ENCODE data around the gene WWC1.
"Not testable (repeated sequence)": the region's sequence is repeated elsewhere in the genome, so short reads cannot be mapped to it uniquely, and the experiment has no call there.

WWC1 gene

DNA sequence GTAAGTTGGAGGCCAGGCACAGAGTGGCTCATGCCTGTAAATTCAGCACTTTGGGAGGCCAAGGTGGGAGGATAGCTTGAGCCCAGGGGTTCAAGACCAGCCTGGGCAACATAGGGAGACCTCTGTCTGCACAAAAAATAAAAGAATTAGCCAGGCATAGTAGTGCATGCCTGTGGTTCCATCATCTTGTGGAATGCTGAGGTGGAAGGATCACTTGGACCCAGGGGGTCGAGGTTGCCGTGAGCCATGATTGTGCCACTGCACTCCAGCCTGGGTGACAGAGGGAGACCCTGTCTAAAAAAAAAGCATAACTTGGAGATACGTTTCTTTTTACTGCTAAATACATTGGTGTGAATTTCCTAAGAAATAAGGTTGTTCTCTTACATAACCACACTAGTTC, 19.1 kb downstream of the WWC1 start:
- DNase-seq, result not testable (repeated sequence)

DNA sequence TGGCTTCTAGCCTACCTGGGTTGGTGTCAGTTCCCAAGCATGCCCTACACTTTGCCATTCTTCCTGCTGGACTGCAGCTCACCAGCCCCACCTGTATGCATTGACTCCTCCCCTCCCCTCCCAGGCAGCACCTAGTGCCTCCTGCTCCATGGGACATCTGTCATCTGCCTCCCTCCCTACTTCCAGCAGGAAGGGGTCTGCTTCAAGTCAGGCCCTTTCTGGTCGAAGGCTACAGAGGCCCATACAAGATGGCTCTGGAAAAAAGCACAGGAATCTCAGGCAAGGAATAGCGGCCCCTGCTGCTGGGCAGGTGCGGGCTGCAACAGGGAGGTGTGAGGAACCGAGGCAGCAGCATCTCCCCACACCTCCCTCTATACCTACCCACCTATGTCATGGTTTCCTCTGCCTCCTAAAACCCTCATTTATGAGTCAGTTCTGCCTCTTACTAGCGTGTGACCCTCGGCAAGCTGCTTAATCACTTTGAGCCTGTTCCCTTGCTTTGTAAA, 19.7 kb downstream of the WWC1 start:
- no peak for DNase-seq

DNA sequence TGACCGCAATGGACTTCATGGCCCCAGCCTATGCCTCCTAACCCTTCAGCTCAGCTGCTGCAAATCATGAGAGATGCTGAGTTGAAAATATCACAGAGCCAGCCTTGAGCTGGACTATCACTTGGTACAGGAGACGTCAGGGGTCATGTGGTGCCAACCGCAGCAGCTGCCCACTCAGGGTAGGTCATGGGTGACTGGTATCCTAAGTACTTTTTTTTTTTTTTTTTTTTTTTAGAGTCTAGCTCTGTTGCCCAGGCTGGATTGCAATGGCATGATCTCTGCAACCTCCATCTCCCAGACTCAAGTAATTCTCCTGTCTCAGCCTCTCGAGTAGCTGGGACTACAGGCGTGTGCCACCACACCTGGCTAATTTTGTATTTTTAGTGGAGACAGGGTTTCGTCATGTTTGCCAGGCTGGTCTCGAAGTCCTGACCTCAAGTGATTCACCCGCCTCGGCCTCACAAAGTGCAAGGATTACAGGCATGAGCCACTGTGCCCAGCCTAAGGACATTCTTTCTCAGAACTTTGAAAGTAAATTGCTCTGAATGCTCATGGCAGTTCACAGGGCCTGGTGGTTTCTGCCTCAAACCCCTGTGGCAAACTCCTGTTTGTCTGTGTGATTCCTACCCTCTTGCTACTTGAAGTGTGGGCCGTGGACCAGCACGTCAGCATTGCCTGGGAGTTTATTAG, 21.3 kb downstream of the WWC1 start:
- no peak for DNase-seq

DNA sequence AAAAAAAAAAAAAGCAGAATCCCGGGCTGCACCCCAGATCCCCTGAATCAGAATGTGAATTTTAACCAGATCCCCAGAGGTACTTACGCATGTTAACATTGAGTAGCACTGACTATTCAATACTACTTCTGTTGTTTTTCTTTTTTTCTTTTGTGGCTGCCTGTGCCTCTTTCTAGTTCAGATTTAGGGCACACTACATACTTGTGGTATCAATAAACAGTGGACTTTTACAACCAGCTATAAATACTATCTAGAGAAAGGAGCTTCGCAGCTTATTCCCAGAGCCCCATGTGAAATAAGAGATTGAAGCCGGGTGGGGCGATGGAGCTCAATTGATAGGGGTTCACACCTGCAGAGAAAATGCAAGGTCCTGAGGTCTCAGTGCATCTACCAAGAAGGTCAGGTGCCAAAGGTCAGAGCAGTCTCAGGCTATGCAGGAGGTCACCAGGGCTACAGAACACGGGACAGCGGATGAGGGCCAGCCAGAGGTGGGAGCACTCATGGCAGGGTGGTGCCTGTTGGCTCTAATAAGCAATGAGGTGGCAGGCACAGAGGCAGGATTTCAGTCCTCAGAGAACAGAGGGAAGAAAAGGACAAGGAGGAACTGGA, 22.3 kb downstream of the WWC1 start:
- DNase-seq, result no peak

- DNase-seq, result no peak
These were observed 23.4 kb downstream of the WWC1 start for GRCh38 chr5:168314735-168315411.

DNA sequence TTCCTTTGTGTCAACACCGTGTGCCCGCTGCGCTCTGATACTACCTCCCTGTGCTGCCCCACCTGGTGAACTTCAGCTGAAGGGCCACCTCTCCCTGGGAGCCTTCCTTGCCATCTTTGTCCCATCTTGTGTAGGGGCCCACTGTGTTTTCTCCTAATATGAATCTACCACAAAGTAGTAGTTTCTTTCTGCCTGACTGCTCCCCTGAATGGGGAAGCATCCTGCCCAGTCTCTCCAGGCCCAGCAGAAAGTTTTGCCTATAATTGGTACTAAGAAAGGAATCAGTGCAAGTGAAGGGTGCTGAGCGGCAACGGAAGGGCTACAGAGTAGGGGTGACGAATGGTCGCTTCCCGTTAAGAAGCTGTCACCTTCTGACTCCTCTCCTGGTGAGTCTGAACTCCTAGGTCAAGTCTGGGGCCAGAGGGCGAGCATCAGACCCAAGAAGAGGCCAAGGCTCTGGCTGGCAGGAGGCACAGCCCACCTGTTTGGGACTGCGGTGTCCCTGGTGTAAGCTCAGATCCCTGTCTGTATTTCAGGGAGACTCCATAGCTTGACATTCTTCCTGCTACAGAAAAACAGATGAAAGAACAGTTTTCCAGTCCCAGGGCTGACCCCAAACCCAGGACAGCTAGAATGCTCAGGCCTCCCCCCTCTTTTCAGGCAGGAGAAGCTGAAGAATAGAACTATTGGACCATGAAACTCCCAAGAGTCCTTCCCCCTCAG, 24.1 kb downstream of the WWC1 start:
- no peak for DNase-seq

DNA sequence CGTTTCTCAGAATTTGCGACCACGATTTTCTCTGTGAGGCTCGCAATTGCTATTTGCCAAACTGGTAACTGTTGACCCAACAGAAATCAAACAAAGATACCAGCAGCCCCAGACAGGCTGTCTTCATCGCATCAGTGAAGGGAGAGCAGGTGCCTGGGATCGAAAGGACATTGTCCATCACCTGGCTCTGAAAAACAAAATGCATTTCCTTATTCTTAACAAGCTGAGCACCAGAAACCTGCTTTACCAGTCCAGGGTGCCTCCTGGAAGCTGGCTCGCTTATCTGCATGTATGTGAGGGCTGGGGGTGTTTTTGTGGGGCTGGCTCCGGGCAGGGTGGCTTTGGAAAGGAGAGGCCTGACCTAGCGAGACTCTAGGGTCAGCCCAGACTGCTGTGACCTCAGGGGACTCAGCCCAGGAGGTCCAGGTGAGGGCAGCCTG, 24.7 kb downstream of the WWC1 start:
- no peak for DNase-seq

GRCh38 chr5:168317096-168317520, 25.7 kb downstream of the WWC1 start:
- no peak for DNase-seq

DNA sequence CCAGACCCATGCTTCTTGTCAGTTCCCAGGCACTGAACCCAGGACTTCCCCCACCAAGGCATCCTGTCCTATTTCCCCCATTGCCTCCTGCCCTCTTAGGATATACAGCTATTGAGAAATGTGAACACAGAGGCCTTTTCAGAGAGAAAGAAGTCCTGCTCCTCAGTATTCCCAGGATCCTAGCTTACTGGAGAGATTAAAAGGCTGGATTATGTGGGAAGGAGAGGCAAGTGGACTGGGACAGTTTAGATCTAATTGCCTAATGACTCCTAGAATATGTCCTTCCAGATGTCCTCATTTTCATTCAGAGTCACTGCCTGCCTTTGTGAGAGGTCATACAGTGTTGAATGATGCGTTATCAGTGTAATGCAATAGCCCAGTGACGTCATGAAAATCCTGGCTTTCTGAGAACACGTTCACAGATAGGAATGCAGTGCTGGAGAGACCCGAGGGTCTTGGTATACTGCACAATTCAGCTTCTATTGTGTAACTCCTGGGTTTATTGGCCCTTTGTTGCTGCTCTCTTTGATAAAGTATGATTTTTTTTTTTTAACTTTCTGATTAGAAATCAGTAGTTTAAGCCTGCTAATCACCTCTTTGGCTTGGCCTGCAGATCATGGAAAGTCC, 26.2 kb downstream of the WWC1 start:
- no peak for DNase-seq

GRCh38 chr5:168318240-168318639, 26.8 kb downstream of the WWC1 start:
- no peak for DNase-seq

GRCh38 chr5:168319774-168320173, 28.3 kb downstream of the WWC1 start:
- no peak for DNase-seq

DNA sequence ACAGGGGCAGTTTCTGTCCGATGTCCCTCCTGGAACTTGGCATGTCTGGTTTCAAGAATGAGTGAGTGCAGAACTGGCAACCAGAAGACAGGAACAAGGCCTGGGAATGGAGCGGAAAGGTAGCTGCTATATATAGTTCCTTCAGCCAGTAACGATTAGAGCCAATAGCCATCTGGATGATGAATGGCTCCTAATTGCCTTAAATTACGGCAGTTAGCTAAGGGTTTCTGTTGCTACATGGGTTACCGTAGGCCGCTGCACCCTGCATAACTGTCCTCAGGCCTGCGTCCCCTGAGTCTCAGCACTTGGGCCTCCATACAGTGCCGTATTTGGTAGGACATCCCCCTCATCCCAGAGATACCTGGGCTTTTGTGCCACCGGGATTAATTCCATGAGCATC, 29.4 kb downstream of the WWC1 start:
- DNase-seq, result no peak

DNA sequence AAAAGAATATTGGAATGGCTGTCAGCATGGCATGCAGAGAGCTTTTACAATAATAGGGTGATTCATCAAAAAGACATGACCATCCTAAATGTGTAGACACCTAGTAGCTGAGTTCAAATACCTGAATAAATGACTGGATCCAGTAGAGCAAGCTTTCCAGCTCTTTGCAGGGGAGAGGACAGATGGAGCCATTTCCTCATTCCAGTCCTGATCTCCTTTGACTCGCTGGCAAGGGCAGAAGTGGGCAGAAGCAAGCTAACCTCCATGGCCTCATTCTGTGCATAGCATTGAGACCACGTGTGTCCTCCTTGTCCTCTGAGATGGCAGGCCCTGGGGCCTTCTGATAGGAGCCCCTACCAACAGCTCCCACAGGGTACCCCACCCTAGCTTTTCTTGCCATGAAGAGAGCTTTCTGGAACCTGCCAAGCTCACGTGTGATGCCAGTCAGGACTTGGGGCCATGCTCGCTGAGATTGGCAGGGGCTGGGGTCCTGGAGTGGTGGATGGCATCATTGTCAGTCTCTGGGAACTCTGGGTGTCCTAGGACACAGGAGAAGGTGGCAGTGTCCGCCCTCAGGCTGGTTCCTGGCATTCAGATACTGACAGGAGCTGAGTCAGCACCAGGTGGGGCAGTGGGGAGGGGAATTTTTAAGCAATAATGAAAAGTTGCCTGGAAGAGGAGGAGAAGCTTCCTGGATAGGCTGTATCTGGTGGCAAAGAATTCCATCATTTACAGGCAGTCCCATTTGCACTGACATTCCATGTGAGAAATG, 33.6 kb downstream of the WWC1 start:
- no peak for DNase-seq

- DNase-seq, result no peak
These were observed 35.6 kb downstream of the WWC1 start for GRCh38 chr5:168327019-168327421.

DNA sequence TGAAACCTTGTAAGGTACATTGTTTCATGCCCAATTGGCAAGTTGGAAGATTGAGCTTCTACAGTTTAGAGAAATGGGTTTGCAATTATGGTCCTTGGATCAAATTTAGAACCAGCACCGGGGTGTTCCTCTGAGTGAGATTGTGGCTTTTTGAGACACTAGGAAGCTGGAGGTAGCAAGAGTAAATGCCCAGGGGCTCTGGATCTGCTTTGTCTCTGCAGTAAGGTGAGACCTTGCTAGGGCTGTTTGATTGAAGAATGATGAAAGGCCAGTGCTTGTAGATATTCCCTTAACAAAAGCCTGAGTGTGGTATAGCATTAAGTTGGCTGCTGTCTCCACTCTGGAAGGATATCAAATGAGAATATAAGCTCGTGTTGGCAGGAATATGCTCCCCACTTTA, 36.0 kb downstream of the WWC1 start:
- no peak for DNase-seq

DNA sequence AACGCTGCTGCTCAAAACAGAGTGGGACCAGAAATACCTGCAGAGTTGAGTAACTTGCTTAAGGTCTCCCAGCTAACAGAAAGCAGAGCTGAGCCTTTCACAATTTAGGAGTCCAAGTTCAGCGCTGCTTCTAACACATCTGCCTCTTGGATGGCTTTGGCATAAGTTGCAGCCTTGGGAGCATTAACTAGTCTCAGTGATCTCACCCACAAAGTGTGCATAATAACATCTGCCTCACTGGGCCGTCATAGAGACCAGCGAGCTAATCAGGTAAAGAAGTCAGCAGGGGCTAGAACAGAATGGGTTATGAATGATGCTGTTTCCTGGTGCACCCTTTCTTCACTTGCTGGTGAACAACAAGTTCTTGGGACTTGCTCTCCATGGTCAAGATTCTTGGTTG, 36.5 kb downstream of the WWC1 start:
- DNase-seq, result no peak

DNA sequence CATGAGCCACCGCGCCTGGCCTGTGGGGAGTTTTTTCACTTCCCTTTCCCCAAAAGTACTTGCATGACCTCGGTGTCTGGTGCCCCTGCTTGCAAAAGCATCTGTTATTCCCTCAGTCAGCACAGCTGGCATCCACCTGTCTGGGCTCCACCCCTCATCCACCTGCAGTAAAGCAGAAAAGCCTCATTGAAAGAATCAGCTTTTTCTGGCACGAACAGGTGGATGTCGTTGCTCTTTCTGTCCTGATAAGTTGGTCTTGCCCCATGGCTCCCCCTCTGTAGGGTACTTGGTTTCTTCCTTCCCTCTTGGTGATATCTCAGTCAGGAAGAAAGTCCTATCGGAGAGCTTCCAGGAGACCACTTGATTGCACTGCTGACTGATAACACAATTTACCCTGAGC, 37.4 kb downstream of the WWC1 start:
- no peak for DNase-seq

DNA sequence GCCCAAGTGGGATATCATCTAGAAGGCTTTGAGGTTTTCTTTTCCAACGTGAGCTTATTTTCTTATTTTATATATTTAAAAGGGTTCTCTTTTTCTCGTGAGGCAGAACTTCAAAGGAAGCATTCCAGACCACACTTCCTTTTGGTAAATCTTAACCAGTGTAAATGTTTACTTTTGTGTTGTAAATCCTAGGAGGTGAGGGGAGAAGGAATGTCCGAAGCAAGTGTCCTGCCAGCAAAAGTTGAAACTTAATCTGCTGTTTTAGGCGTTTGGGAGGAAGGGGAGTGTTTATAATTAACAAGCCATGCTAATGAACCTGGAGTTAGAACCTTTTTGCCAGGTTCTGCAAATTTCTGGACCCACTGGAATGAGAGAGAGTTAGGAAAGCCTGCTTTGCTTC, 37.9 kb downstream of the WWC1 start:
- no peak for DNase-seq

DNA sequence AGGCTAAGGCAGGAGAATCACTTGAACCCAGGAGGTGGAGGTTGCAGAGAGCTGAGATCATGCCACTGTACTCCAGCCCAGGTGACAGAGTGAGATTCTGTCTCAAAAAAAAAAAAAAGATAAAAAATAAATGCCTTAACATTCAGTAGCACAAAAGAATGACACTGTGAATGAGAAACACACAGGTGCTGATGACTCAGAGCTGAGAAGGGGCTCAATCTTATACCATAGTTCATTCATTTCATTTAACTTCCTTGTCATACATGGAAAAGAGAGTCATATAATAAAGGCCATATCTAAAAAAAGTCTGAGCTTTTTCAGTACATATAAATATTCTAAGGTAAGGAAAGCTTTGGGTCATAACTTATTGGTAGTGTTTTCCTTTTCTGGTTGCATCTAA, 40.6 kb downstream of the WWC1 start:
- no peak for DNase-seq

GRCh38 chr5:168334280-168334679, 42.8 kb downstream of the WWC1 start:
- DNase-seq, result no peak

DNA sequence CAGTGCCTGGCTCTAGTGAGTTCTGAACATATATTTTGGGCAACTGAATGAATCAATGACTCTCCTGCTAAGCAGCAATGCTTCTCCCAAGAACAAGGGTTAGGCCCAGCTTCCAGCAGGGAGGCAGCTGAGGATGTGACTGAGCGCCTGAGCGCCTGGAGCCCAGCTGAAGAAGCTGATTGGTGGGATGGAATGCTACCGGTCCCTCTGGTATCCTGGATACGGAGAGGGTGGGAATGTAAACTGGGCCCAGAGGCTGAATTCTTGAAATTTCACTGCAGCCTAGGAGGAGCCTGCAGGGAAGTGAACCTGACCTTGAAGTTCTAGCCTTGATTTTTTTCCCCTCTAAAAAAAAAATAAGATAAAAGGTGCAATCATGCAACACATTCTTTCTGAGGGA, 43.2 kb downstream of the WWC1 start:
- no peak for DNase-seq

GRCh38 chr5:168337361-168337760, 45.9 kb downstream of the WWC1 start:
- no peak for DNase-seq

Measured in activated CD4-positive, alpha-beta T cell treated with anti-CD3 and anti-CD28 coated beads, Interleukin-2, amount 50 U/mL, for 48 hours (primary cell).